ENCODE data around the gene TMIGD2.
"Not testable (repeated sequence)": the region's sequence is repeated elsewhere in the genome, so short reads cannot be mapped to it uniquely, and the experiment has no call there.

TMIGD2 gene

GRCh38 chr19:4295972-4296771, 6.0 kb downstream of the TMIGD2 start:
- no peak for FAIRE-seq

- FAIRE-seq, result no peak
Observed at GRCh38 chr19:4294389-4294788, 7.8 kb downstream of the TMIGD2 start.

DNA sequence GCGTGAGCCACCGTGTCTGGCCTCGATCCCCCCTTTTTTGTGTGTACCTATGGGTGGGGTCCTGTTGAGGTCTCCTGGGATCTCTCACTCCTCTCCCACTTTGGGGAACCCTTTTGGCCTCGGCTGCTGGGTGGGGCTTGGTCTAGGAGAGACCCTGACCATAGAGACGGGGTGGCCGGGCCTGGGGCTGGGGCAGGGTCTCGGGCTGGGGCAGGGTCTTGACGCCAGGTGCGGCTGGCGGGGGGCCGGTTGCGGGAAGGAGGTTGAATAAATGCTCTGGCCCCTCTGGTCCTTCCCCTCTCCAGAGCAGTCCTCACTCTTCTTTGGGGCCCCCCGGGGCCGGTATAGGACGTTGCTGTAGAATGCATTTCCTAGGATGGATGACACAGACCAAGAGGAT, 9.7 kb downstream of the TMIGD2 start:
- no peak for FAIRE-seq

- no peak for FAIRE-seq
Observed at GRCh38 chr19:4291184-4291732, 10.9 kb downstream of the TMIGD2 start.

- no peak for FAIRE-seq
Observed at GRCh38 chr19:4288091-4288777, 14.0 kb downstream of the TMIGD2 start.

DNA sequence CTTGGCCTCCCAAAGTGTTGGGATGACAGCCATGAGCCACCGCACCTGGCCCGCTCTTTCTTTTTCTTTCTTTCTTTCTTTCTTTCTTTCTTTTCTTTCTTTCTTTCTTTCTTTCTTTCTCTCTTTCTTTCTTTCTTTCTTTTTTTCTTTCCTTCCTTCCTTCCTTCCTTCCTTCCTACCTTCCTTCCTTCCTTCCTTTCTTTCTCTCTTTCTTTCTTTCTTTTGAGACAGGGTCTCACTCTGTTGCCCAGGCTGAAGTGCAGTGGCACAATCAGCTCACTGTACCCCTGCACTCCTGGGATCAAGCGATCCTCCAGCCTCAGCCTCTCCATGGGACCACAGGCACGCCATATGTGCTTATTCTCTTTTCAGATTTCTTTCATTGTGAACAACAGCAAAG, 16.0 kb downstream of the TMIGD2 start:
- not testable (repeated sequence) for FAIRE-seq

DNA sequence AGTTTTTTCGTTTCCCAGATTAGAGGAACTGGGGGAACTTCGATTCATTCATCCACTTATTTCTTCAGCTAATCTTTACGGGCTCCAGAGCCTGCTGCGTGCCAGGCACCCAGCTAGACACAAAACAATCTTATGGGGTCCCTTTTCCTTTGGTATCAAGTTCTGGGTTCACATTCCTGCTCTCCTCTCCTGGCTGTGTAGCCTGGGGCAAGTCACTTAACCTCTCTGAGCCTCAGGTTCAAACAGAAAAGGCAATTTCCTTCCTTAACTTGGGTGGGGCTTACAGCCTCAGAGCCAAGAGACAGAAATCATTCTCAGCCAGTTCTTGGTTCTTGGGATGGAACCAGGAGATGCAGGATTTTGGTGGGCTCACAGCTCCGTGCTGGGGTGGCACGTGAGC, 17.2 kb downstream of the TMIGD2 start:
- FAIRE-seq, result no peak

- FAIRE-seq, result no peak
Observed at GRCh38 chr19:4284176-4284958, 17.8 kb downstream of the TMIGD2 start.

GRCh38 chr19:4279530-4280422, 22.4 kb downstream of the TMIGD2 start:
- FAIRE-seq, result no peak

- no peak for FAIRE-seq
Observed at GRCh38 chr19:4279267-4279529, 23.0 kb downstream of the TMIGD2 start.

- FAIRE-seq, result no peak
Observed at GRCh38 chr19:4278419-4279266, 23.5 kb downstream of the TMIGD2 start, which contains the start of gene SHD. Gene SHD, plus strand, starts transcription at chr19:4279266. Its CDS starts 798 bp downstream, at chr19:4280064.

GRCh38 chr19:4278010-4278409, 24.2 kb downstream of the TMIGD2 start:
- no peak for FAIRE-seq

- no peak for FAIRE-seq
Observed at GRCh38 chr19:4277191-4277696, 24.9 kb downstream of the TMIGD2 start.

GRCh38 chr19:4274321-4274686, 27.9 kb downstream of the TMIGD2 start:
- FAIRE-seq, result not testable (repeated sequence)

- no peak for FAIRE-seq
Observed at GRCh38 chr19:4272894-4273293, 29.3 kb downstream of the TMIGD2 start.

DNA sequence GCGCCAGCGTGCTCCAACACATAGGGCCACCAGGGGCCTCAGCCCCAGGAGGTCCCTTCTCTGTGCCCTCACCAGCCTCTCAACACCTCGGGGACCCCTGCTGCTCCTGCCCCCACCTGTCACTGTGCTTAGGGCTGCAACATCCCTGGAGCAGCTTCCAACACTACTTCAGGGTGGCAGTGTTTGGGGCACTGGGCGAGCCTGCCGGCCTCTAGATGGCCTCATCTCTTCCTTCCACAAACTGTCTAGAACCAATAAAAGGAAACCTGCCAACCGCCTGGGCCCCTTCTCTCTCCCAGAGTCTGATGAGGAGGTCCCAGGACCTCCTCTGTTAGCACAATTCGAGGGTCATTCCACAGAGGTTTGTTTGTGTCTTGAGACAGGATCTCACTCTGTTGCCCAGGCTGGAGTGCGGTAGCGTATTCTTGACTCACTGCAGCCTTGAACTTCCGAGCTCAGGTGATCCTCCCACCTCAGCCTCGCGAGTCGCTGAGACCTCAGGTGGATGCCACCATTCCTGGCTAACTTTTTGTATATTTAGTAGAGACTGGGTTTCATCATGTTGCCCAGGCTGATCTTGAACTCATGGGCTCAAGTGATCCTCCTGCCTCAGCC, 33.3 kb downstream of the TMIGD2 start:
- FAIRE-seq, result no peak

DNA sequence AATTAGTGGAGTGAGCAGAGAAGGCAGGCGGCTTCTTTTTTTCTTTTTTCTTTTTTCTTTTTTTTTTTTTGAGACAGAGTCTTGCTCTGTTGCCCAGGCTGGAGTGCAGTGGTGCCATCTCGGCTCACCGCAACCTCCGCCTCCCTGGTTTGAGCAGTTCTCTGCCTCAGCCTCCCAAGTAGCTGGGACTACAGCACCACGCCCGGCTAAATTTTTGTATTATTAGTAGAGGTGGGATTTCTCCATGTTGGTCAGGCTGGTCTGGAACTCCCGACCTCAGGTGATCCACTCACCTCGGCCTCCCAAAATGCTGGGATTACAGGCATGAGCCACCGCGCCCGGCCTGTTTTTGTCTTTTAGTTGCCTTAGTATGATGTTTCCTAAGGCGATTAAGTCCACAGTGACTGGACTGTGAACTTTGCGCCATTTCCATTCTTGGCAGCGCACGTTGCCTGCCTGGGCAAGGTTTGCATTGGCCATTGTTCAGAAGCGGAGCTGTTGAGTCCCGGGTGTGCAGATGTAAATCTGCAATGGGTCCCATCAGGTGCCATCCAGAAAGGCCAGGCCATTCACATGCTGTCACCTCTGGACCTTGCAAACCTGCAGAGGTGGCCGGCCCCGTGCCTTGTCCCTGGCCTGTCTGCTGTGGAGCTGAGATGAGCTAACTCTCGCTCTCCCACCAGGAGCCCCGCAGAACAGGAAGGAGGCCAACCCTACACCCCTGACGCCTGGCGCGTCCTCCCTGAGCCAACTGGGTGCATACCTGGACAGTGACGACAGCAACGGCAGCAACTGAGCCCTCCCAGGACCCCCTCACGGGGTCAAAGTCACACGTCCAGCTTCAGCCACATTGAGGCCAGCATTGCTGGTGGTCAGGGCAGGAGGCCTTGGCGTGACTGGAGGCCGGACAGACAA, 34.0 kb downstream of the TMIGD2 start:
- no peak for FAIRE-seq

DNA sequence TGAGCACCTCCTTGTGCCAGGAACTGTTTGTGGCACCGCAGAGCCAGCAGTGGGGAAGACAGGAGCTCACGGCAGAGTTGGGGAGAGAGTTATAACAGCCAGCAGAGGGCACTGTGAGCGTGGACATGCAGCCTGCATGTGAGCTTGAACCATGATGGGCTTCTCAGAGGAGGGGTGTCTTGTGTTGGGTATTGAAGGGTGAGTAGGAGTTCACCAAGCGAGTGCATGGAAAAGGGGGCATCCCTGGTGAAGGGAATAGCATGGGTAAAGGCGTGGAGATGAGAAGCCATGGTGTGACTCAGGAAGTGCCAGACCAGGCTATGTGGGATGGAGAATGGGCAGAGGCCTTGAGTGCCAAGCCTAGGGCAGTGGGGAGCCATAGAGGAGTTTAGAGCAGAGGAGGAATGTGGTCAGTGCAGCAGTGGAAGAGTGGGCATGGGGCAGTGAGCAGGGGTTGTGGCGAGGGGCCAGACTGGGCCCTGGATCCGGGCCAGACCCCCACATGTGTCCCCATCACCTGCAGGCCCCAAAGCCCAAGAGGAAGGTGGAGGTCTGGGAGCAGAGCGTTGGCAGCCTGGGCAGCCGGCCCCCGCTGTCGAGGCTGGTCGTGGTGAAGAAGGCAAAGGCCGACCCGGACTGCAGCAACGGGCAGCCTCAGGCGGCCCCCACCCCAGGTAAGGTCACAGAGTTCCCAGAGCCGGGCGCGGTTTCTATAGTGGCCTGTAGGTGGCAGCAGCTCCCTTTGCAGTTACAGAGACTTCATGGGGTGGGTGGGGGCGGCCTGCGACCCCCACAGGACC, 34.9 kb downstream of the TMIGD2 start:
- FAIRE-seq, result no peak
